ENCODE data around the gene SUGP1.
"Not testable (repeated sequence)": the region's sequence is repeated elsewhere in the genome, so short reads cannot be mapped to it uniquely, and the experiment has no call there.

The SUGP1 gene

DNA sequence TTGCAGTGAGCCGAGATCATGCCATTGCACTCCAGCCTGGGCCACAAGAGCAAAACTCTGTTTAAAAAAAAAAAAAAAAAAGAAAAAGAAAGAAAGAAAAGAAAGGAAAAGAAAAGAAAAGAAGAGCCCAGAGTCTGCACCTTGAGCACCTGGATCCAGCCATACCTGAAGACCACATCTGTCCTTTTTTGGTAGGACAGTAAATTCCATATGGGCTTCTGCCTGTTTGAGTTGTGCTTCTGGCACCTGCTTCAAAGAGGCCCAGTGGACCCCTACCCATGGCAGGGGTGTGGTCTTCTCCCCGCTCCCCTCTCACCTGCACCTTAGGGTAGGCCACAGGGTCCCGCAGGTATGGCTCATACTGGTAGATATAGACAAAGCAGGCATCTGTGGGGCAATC lies 53.0 kb downstream of the SUGP1 start:
- no peak for DNase-seq

DNA sequence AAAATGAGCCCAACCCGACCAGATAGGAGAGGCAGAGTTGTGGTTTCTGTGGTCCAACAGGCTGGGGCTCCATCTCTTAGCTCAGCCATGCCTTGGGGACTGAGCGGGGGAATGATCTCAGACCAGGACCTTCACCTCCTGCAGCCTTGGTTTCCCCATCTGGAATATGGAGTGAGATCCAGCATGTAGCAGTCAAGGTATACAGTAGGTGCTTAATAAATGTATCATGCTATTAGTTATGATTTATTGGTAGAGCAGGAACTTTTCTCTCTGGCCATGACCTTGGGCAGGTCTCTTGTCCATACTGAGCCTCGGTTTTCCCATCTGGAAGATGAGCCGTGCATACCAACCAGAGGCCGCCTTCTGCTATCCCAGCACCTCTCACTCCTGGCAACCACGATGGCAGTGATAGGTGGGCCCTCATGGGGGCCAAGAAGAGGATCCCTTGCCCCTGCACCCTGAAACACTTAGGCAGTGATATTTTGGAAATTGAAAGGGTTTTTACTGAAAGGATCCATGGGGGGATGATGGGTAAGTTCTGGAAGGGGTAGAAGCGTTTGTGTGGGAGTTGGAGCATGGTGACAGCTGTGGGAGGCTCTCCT lies 56.3 kb downstream of the SUGP1 start:
- DNase-seq, result no peak

DNA sequence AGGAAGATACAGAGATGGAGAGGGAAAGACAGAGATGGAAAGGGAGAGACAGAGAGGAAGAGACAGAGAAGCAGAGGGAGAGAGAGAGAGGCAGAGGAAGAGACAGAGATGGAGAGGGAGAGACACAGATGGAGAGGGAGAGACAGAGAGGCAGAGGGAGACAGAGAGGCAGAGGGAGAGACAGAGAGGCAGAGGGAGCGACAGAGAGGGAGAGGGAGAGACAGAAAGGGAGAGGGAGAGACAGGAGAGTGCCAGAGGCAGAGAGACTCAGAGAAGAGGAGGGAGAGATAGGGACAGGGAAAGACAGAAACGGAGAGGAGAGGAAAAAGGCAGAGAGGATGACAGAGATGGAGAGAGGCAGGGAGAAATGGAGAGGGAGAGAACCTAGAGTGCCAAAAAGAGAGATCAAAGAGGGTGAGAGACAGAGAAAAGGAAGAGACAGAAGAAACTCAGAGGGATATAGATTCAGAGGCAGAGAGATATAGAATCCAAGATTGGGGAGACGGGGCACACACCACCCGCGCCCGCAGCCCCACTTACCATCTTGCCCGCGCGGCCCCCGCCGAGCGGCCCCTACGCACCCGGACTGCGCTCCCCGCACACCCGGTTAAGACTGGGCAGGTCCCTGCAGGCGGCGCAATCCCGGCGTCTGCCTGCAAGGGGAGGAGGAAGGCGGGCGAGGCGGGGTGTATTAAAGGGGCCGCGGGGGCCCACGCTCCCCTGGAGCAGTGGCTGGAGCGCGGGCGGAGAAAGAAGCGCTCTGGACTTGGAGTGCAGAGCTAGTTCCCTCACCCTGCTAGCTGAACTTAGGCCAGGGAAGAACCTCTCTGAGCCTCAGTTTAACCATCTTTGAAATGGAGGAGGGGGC lies 57.9 kb downstream of the SUGP1 start:
- no peak for DNase-seq

DNA sequence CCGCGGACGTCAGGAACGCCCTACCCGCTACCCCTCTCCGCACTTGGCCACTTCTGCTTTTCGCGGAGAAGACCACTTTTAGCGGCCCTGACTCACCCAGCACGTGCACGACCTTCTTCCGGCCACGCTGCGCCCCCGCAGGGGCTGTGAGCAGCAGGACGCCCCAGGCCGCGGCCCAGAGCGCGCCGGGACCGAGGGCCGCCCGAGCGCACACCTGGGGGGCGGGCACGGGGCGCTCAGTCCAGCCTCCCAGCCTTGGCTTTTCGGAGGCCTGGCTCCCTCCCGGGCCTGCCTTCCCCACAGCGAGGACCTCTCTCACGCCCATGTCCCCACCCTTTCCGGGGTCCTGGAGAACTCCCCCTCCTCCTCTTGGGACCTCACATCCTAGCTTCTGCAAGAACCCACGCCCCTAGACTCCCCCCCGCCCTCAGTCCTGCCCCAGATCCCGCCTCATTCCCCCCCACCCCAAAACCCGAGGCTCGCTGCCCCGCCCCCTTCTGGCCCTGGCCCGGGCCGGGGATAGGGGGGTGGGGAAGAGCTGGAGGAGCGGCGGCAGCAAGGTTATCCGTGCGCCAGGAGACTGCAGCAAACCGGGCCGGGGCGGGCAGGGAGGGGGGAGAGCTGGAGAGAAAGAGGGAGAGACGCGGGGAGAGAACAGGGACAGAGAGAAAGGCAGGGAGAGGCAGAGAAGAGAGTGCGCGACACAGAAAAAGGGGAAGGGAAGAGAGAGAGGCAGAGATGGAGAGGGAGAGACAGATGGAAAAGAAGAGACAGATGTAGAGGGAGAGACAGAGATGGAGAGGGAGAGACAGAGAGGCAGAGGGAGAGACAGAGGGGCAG lies 58.7 kb downstream of the SUGP1 start:
- peak in 2 of 56 donors; percentile 17 to 54 for DNase-seq

DNA sequence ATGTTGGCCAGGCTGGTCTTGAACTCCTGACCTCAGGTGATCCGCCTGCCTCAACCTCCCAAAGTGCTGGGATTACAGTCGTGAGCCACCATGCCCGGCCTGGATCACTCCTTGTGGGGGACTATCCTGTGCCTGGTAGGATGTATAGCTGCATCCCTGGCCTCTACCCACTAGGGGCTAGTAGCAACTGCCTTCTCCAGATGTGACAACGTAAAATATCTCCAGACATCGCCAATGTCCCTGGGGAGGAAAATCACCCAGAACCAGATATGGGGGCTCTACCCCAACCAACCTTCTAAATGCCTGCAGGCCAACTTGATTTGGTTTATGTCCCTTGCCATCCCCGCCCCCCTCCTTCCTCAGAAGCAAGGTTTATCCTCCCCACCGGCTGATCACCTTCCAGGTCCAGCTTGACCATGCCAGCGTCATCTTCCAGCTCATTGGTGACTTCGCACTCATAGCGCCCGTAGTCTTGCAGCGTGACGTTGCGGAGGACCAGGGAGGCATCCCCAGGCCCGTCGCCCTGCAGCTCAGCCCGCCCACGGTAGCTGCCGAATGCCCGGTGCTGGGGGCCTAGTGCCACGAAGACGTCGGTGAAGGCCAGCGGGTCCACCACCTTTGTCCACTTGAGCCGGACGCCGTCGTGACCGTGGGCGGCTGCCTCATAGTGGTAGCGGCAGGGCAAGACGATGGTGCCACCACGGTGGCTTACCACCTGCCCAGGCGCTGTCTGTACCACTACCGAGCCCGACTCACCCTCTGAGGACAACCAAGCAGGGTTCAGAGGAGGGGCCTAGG lies 59.7 kb downstream of the SUGP1 start:
- no peak for DNase-seq

DNA sequence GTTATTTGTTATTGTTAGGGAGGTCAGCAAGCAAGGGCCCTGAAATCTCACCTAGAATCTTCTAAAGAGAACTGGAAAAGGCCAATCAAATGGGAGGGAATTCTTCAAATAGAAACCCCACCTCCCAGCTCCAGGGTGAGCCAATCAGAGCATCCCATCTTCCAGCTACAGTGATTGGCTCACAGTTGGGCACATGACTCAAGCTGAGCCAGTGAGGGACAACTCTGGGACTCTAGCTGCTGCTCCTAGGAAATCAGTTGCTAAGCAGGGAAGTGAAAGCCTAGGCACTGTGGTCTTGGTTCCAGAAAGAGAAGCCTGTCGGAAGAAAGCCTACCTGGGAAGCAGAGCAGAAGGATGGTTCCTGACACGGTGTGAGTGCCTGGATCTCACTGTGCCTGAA lies 60.6 kb downstream of the SUGP1 start:
- DNase-seq, result peak in 9 of 56 donors; percentile 5 to 30 (median 17)

DNA sequence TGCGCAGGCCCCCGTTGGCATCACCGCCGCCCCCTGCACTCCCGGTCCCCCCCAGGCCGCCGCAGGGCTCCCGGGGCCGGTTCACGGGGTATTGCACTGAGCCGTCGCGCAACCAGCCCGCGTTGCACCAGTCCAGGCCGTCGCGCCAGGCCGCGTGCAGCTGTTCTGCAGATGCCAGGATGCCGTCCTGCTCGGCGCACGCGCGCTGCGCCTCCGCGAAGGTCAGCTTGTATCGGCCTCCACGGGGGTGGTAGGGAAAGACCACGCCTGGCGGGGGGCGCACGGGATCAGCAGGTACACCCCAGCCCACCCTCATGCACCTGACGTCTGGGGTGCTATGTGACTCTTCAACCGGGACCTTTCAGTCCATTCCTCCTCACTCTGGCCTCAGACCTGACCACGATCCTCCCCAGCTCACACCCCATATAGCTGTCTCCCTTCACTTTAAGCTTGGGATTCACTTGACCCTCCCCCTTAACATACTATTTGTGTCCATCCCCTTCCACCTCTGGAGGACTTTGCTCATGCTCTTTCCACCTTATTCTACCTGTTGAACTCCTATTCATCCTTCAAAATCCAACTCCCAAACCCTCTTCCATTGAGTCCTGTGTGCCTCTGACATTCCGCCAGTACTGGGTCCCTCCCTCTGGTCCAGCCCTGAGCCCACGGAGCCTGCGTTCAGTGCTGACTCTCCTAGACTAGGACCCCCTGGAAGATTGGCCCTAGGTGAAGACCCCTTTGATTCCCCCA lies 61.5 kb downstream of the SUGP1 start:
- no peak for DNase-seq

DNA sequence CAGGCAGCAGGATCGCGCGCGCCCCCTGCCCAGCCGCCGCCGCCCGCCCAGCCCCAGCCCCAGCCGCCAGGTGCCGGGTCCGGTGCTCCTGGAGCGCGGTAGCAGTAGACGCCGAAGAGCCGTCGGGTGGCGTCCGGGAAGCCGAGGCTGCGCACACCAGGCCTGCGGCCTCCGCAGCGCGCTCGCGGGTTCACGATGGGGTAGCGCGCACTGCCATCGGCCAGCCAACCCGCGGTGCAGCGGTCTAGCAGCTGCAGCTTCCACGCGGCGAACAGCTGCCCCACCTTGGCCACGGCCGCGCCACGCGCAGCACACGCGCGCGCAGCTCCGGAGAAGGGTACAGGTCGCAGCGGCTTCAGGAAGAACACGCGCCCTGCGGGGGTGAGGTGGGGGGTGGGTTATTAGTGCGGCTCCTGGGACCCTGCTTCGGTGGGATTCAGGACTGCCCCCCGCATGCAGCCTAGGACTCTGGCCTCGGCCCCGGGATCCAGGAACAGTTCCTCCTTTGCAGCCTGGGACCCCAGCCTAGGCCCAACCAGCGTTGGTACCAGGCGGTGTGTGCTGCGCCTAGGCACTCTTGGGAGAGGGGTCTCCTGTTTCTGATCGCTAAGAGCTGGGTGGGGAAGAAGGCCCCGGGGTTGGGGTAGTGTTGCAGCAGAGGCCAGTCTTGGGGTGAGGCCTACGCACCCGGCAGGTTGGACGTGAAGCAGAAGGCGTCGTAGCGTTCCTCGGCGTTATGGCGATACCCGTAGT lies 62.3 kb downstream of the SUGP1 start:
- DNase-seq, result no peak

DNA sequence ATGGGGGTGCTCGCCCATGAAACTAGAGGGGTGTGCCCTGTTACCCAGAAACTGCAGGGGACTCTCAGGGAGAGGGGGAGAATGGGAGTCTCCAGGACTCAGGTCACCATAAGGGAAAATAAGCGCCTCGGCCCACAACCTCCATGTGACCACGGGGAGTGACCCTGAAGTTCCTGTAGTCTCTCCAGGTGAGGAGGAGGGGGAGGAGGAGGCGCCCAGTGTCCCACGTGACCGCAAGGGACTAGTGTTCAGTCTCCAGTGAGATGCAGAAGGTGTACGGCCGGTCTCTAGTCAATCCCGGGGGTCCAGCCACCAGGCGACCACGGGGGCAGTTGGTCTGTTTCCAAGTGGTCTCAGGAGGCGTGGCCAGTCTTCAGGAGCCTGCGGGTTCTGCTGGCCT lies 63.2 kb downstream of the SUGP1 start:
- DNase-seq, result peak in 1 of 56 donors; percentile 55

DNA sequence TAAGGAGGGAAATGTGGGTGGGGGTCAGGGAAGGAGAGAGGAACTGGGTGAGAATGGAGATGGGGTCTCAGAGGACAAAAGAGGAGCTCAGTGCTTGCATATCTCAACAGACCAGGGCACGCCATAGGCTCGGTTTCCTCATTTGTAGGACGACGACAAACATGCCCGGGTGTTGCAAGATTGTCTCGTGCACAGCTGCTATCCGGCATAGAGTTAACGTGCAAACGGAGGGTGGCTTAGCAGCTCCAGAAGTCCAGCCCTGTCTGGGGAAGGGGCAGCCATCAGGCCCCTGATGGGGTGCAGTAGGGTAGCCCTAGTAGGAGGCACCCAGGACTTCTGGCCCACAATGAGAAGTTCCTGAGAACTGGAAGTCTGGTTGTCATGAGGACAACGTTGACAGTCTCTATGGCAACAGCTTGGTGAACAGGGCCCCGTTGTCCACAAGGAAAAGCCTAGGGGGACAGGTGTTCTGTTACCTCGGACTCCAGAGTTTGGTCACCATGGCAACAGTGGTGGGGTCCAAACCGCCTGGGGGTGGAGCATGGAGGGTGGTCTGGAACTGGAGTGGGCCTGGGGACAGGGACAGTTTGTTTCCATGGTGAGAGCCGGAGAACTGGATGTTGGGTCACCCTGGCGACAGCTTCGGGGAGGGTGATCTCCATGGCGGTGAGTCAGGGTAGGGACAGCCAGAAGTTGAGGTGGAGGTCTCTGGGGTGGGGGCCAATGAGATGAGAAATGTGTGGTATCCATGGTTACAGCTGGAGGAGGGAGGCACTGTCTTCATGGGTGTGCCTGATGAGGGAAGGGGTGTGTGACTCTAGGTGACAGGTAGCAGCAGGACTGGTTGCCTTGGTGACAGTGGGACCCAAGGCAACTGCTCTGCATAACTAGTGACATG lies 64.0 kb downstream of the SUGP1 start:
- peak in 29 of 56 donors; percentile 6 to 71 (median 39) for DNase-seq

DNA sequence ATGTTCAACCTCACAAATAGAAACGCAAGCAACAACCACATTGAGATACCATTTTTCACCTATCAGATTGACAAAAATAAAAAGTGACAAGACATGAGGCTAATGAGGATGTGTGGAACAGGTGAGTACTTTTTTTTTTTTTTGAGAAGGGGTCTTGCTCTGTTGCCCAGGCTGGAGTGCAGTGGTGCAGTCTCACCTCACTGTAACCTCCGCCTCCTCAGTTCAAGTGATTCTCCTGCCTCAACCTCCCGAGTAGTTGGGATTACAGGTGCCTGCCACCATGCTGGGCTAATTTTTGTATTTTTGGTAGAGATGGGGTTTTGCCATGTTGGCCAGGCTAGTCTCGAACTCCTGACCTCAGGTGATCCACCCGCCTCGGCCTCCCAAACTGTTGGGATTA lies 66.9 kb downstream of the SUGP1 start:
- DNase-seq, result not testable (repeated sequence)

DNA sequence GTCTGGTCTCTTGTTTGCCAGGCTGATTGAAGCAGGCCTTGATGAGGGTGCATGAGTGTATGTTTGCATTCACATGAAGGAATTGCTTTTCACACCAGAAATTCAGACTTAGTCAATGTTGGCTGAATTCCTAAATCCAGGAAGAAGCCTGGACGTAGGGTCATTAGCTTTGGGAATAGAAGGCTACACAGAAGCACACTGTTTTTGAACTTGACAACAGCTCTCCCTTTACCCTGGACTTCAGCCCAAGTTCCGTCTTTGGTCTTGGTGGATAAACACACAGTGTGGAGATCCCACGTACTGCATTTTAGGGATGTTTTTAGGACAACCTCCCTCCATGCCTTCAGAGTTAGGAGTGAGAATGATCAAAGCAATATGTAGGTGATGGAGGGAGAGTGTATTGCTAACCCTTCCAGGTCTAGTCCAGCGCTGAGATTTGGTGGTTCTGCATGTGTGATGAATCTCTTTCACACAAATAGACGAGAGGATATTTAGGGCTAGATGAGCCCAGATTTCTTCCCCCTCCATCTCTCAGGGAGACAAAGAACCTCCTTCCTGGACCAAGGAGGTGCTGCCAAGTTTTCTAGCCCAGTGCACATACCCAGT lies 70.0 kb downstream of the SUGP1 start:
- DNase-seq, result no peak

DNA sequence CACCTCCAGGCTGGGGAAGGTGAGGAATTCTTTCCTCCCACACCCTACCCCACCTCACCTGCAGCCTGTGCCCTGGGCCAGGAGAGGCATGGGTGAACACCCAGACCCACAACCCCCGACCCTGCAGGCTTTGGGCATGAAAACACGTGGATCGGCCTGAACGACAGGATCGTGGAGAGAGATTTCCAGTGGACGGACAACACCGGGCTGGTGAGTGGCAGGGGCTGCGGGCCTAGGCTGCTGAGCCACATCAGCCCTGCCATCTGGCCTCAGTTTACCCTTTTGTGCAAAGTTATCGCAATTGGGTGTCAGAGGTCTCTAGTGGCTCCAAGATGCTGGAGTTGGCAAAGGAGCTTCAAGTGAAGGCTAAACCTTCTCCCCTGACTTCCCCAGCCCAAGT lies 79.8 kb downstream of the SUGP1 start:
- DNase-seq, result no peak

DNA sequence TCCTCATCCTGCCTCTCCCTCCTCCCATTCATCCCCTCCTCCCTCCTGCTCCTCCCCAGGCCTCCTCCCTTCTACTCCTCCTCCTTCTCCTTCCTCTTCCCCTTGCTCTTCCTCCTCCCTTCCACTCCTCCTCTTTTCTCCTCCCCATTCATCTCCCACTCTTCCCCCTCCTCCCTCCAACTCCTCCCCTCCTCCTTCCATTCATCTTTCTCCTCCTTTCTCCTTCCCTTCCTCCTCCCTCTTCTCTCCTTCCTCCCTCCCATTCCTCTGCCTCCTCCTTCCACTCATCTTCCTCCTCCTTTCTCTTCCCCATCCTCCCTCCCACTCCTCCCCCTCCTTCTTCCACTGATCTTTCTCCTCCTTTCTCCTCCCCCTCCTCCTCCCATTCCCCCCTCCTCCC lies 80.6 kb downstream of the SUGP1 start:
- DNase-seq, result no peak

DNA sequence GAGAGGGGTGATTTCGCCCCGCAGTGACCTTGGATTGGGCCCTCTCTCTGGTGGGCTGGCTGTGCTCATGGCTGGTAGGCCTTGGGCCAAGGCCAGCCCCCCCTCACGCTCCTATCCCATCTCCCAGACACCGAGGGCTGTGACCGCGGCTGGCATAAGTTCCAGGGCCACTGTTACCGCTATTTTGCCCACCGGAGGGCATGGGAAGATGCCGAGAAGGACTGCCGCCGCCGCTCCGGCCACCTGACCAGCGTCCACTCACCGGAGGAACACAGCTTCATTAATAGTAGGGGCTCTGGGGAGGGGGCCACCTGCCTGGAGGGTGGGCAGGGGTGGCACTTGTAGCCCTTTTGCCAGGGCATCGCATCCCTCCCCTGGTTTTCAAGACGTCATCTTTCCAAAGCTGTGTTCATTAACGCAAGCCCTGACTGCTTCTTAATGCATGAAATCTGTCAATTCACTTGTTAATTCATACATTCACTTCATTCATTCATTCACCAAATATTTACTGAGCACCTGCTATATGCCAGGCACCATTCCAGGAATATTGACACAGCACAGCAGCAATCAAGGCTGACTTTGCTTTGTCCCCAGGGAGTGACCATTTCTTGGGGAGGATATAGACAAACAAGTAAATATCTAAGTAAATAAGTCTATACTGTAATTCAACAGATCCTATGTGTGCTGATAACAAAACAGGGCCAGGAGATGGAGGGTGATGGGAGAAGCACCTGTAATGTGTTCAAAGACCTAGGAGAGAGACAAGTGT lies 82.0 kb downstream of the SUGP1 start:
- no peak for DNase-seq

DNA sequence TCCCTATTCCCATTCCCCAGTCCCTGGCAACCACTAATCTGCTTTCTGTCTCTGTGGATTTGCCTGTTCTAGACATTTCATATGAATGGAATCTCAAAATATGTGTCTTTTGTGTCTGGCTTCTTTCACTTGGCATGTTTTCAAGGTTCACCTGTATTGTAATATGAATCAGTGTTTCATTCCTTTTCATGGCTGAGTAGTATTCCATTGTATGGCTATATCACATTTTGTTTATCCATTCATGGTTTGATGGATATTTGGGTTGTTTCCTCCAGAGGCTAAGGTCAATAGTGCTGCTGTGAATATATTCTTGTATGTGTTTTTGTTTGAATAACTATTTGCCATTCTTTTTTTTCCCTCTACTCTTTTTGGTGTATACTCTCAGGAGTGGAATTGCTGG lies 84.1 kb downstream of the SUGP1 start:
- no peak for DNase-seq

DNA sequence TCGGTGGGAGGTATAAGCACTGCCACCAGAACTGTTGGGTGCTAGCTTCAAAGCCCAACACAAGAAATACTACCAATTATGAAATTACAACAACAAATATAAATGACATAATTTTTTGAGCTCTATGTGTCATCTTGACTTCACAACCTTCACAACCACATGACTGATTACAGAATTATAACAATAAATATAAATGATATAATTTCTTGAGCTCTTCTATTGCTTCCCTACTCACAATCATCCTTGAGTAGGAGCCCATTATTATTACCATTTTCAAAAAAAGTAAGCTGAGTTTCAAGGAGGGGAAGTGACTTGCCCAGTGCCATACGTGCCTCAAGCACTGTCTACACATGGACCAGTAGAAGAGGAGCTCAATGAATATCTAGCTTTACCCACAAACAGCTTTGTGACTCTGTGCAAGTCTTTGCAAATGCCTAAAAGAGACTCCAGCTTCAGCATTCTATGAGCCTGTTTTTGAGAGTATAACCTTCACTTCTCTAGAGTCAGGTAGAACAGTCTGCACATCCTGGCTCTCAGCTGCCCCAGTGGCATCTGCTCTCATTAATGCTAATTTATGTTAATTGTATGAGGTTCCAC lies 86.0 kb downstream of the SUGP1 start:
- no peak for DNase-seq
